Astrocyte (in vitro differentiated cells and primary cell): ENCODE data around the gene MAP6. TPM values are rescaled to one million over a fixed set of nuclear protein-coding genes. Genes with fewer than 3 reads are reported as not detected.

Experiments
- DNase-seq: peaks from one replicate; pipeline ENCODE4 v3.0.0-alpha.2; 2010; ENCODE audit warnings: low read depth
- FAIRE-seq: peaks from 2 replicates; lab custom pipeline; 2011; peaks lifted over from hg19 to GRCh38; lab: Jason Lieb, UNC
- H2AFZ ChIP-seq: 2 replicates; pipeline ENCODE4 v1.6.0; 2012; ENCODE audit warnings: low read depth, low read length, inconsistent platforms
- H3K27ac ChIP-seq: 2 replicates; pipeline ENCODE4 v1.5.1; 2011; ENCODE audit warnings: low read depth, low read length, inconsistent platforms
- H3K27me3 ChIP-seq: 2 replicates; pipeline ENCODE4 v1.6.0; 2011; ENCODE audit warnings: low read length, inconsistent platforms; ENCODE audit not compliant: insufficient read depth
- H3K36me3 ChIP-seq: 2 replicates; pipeline ENCODE4 v1.5.1; 2011; ENCODE audit warnings: low read length, inconsistent platforms; ENCODE audit not compliant: insufficient read depth
- H3K4me1 ChIP-seq: 2 replicates; pipeline ENCODE4 v1.5.1; 2011; ENCODE audit warnings: low read length, inconsistent platforms; ENCODE audit not compliant: insufficient read depth
- H3K4me2 ChIP-seq: 2 replicates; pipeline ENCODE4 v1.6.0; 2012; ENCODE audit warnings: low read length, inconsistent platforms
- H3K4me3 ChIP-seq: 2 replicates; pipeline ENCODE4 v1.5.1; 2011; ENCODE audit warnings: low read depth, mild to moderate bottlenecking, low read length, inconsistent platforms; ENCODE audit not compliant: insufficient read depth
- H3K79me2 ChIP-seq: 2 replicates; pipeline ENCODE4 v1.6.0; 2012; ENCODE audit warnings: mild to moderate bottlenecking, low read length, inconsistent platforms; ENCODE audit not compliant: insufficient read depth
- H3K9ac ChIP-seq: 2 replicates; pipeline ENCODE4 v1.6.0; 2012; ENCODE audit warnings: mild to moderate bottlenecking, low read length, inconsistent platforms
- H3K9me3 ChIP-seq: 2 replicates; pipeline ENCODE4 v1.5.1; 2012; ENCODE audit warnings: low read depth, mild to moderate bottlenecking, low read length, inconsistent platforms; ENCODE audit not compliant: insufficient read depth
- H4K20me1 ChIP-seq: 2 replicates; pipeline ENCODE4 v1.6.0; 2012; ENCODE audit warnings: low read length, inconsistent platforms; ENCODE audit not compliant: insufficient read depth
- H3K27ac Mint-ChIP-seq: one replicate; pipeline ENCODE4 v1.8.0; 2021; ENCODE audit warnings: mild to moderate bottlenecking, mixed read lengths; ENCODE audit not compliant: unreplicated experiment
- H3K27me3 Mint-ChIP-seq: one replicate; pipeline ENCODE4 v1.8.0; 2021; ENCODE audit warnings: low read depth, mixed read lengths; ENCODE audit not compliant: unreplicated experiment
- H3K36me3 Mint-ChIP-seq: one replicate; pipeline ENCODE4 v1.8.0; 2021; ENCODE audit warnings: low read depth, mixed read lengths; ENCODE audit not compliant: unreplicated experiment
- H3K4me1 Mint-ChIP-seq: one replicate; pipeline ENCODE4 v1.8.0; 2021; ENCODE audit warnings: low read depth, mixed read lengths; ENCODE audit not compliant: unreplicated experiment
- H3K4me3 Mint-ChIP-seq: one replicate; pipeline ENCODE4 v1.8.0; 2021; ENCODE audit warnings: mild to moderate bottlenecking, moderate library complexity, mixed read lengths; ENCODE audit not compliant: unreplicated experiment
- H3K9me3 Mint-ChIP-seq: one replicate; pipeline ENCODE4 v1.8.0; 2021; ENCODE audit warnings: mild to moderate bottlenecking, mixed read lengths; ENCODE audit not compliant: unreplicated experiment
- EZH2 ChIP-seq: IDR thresholded peaks from 2 replicates; pipeline ENCODE4 v1.6.1; 2012; ENCODE audit warnings: mild to moderate bottlenecking, low read length, inconsistent platforms; ENCODE audit not compliant: insufficient read depth
- total RNA-seq: library from RNA; stranded (reverse); gene quantifications from 2 replicates; pipeline ENCODE4 v1.2.1, GENCODE V29; 2021
- TF ChIP-seq, protein P1 (sequence below): IDR thresholded peaks from 2 replicates; pipeline ENCODE4 v1.5.1; 2011; ENCODE audit warnings: low read depth, mild to moderate bottlenecking, inconsistent platforms, low read length, moderate library complexity; ENCODE audit not compliant: insufficient read depth

Gene MAP6
- total RNA-seq, 1 donor from 2014 or later = 3.9 TPM

DNA sequence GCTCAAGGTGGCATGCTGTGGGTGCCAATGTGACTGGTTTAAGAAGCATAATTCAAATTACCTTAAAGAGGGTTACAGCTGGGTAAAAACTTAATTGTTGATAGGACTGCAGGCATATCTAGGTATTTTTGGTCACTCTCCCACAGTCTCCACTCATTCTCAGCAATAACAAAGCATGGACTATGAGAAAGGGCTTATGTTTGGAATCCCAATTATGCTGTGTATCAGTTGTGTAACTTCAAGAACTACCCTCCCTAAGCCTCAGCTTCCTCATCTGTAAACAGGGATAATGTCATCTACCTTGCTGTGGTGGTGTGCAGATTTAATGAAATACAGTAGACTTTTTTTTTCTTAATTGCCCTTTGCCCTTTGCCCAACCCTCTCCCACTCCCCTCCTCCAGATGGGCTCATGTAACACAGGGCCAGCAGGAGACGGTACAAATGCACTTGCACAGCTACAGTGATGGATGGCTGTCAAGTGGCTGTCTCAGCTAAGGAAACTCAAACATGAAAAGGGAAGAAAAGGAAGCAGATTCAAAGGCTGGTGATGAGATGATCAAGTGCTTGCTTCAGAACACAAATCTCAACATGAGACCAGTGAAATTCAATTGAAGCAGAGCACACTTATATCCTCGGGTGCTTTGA, 37.6 kb downstream of the MAP6 start:
- H2AFZ ChIP-seq = no peak overlapping the region
- DNase-seq = no peak
- peaks cover 1% of the 10 kb centered on the region for H3K9me3 Mint-ChIP-seq
- TF ChIP-seq, protein P1, sequence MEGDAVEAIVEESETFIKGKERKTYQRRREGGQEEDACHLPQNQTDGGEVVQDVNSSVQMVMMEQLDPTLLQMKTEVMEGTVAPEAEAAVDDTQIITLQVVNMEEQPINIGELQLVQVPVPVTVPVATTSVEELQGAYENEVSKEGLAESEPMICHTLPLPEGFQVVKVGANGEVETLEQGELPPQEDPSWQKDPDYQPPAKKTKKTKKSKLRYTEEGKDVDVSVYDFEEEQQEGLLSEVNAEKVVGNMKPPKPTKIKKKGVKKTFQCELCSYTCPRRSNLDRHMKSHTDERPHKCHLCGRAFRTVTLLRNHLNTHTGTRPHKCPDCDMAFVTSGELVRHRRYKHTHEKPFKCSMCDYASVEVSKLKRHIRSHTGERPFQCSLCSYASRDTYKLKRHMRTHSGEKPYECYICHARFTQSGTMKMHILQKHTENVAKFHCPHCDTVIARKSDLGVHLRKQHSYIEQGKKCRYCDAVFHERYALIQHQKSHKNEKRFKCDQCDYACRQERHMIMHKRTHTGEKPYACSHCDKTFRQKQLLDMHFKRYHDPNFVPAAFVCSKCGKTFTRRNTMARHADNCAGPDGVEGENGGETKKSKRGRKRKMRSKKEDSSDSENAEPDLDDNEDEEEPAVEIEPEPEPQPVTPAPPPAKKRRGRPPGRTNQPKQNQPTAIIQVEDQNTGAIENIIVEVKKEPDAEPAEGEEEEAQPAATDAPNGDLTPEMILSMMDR = no peak
- no peak for TF ChIP-seq EZH2
- peaks cover 25% of the 10 kb centered on the region for H3K4me1 ChIP-seq
- H3K36me3 ChIP-seq = no peaks in the 10 kb centered on the region
- H3K36me3 Mint-ChIP-seq = no peaks in the 10 kb centered on the region
- H3K27ac ChIP-seq = no peak overlapping the region
- H3K4me3 ChIP-seq = no peak overlapping the region
- peaks cover 5% of the 10 kb centered on the region for H3K27me3 Mint-ChIP-seq
- H3K27ac Mint-ChIP-seq = no peak overlapping the region
- H3K9ac ChIP-seq = no peak overlapping the region
- H3K9me3 ChIP-seq = no peaks in the 10 kb centered on the region
- no peak overlapping the region for H3K4me2 ChIP-seq
- H3K27me3 ChIP-seq = no peaks in the 10 kb centered on the region
- H3K4me1 Mint-ChIP-seq = peaks cover 22% of the 10 kb centered on the region
- no peak for FAIRE-seq
- no peaks in the 10 kb centered on the region for H3K79me2 ChIP-seq
- H3K4me3 Mint-ChIP-seq = no peak overlapping the region
- no peaks in the 10 kb centered on the region for H4K20me1 ChIP-seq

DNA sequence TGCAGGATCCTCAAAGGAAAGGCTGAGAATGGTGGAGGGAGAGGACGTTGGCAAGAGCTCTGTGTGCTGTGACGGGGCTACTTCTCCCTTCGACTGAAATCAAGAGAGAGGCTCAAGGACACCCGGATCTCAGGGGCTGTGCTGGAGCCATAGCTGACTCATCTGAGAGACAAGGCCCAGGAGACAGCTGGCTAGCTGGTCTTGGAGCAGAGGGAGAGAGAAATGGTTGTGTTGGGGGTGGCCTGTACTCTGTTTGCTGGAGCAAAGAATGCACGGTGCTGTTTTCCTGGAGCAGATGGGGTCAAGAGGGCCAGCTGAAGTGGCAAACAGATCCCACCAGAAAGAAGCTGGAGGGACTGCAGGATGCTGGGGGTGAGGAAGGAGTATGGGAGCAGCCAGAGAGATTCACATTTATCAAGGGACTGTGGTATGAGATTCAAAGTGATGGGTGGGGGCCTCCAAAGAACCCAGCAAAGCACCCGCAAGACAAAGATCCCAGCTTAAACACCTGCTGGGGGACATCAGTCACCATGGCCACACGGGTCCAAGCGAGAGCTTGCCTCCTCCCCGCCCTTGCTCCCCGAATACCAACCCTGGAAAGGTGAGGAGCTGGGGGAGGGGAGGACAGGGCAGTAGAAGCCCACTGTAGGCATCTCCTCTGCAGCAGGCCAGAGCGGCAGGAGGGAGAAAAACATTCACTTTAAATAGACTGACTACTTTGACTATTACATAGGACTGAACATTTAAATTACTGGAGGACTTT, 40.8 kb downstream of the MAP6 start:
- H3K4me3 Mint-ChIP-seq = peak overlapping the region; percentile 50
- Histone ChIP-seq H4K20me1 (no peaks in the 10 kb centered on the region), H3K9ac (no peak overlapping the region), H3K9me3 (no peaks in the 10 kb centered on the region), H3K36me3 (no peaks in the 10 kb centered on the region), H2AFZ (peak overlapping the region; percentile 37), H3K4me1 (peaks cover 27% of the 10 kb centered on the region), H3K4me2 (peak overlapping the region; percentile 9), H3K27ac (no peak overlapping the region), H3K4me3 (no peak overlapping the region), H3K27me3 (no peaks in the 10 kb centered on the region), H3K79me2 (no peaks in the 10 kb centered on the region)
- H3K36me3 Mint-ChIP-seq = no peaks in the 10 kb centered on the region
- no peak for TF ChIP-seq EZH2
- TF ChIP-seq, protein P1 = no peak
- peak overlapping the region; percentile 59 for H3K27ac Mint-ChIP-seq
- no peaks in the 10 kb centered on the region for H3K9me3 Mint-ChIP-seq
- no peak for FAIRE-seq
- peak; percentile 37 for DNase-seq
- peaks cover 5% of the 10 kb centered on the region for H3K27me3 Mint-ChIP-seq
- H3K4me1 Mint-ChIP-seq = peaks cover 42% of the 10 kb centered on the region
